ENCODE data around the gene NEU2.

DNA sequence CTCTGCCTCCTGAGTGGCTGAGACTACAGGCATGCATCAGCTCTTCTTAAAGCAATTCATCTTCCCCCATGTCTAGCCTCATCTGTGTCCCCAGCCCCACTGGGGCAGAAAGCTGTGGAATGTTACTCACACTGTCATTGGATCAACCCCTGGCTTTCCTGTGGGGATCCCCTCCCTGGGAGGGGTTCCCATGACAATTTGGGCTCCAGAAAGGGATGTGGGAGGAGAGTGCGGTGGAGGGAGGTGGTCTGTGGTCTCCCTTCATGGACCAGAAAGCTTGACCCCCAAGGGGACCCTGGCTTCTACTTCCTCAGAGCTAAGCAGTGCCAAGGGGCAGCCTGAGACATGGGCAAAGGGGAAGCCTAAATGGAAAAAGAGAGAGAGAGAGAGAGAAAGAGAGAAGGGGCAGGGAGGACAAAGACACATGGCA is 20.8 kb upstream of the NEU2 start:
- no peak for TF ChIP-seq FOXM1 (IDR thresholded peaks at IDR 0.05; ENCODE audit: borderline replicate concordance, low read depth)
- no peak for TF ChIP-seq TAF1 (IDR thresholded peaks at IDR 0.05; ENCODE audit: low read depth)
- TF ChIP-seq RAD21 (IDR thresholded peaks at IDR 0.05; ENCODE audit: low read depth), result no peak
- TF ChIP-seq, protein P1, sequence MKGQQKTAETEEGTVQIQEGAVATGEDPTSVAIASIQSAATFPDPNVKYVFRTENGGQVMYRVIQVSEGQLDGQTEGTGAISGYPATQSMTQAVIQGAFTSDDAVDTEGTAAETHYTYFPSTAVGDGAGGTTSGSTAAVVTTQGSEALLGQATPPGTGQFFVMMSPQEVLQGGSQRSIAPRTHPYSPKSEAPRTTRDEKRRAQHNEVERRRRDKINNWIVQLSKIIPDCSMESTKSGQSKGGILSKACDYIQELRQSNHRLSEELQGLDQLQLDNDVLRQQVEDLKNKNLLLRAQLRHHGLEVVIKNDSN (IDR thresholded peaks at IDR 0.05), result no peak
- TF ChIP-seq, protein P2, sequence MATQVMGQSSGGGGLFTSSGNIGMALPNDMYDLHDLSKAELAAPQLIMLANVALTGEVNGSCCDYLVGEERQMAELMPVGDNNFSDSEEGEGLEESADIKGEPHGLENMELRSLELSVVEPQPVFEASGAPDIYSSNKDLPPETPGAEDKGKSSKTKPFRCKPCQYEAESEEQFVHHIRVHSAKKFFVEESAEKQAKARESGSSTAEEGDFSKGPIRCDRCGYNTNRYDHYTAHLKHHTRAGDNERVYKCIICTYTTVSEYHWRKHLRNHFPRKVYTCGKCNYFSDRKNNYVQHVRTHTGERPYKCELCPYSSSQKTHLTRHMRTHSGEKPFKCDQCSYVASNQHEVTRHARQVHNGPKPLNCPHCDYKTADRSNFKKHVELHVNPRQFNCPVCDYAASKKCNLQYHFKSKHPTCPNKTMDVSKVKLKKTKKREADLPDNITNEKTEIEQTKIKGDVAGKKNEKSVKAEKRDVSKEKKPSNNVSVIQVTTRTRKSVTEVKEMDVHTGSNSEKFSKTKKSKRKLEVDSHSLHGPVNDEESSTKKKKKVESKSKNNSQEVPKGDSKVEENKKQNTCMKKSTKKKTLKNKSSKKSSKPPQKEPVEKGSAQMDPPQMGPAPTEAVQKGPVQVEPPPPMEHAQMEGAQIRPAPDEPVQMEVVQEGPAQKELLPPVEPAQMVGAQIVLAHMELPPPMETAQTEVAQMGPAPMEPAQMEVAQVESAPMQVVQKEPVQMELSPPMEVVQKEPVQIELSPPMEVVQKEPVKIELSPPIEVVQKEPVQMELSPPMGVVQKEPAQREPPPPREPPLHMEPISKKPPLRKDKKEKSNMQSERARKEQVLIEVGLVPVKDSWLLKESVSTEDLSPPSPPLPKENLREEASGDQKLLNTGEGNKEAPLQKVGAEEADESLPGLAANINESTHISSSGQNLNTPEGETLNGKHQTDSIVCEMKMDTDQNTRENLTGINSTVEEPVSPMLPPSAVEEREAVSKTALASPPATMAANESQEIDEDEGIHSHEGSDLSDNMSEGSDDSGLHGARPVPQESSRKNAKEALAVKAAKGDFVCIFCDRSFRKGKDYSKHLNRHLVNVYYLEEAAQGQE (IDR thresholded peaks at IDR 0.05; ENCODE audit: low read depth), result no peak
- no peak for TF ChIP-seq CREB1 (IDR thresholded peaks at IDR 0.05; ENCODE audit: low read depth)
